ENCODE measurements around the gene IRF4. TPM values are rescaled to one million over a fixed set of nuclear protein-coding genes. Genes with fewer than 3 reads are reported as not detected.

Gene IRF4
- polyA plus RNA-seq, 4 donors, result 0.14 to 0.23 (median 0.17) TPM

- DNase-seq (ENCODE audit: low read depth in 4 of 4, low spot score in 3 of 4), result no peak
Measured at GRCh38 chr6:453152-453551, 61.6 kb downstream of the IRF4 start.

- no peak for DNase-seq (ENCODE audit: low read depth in 4 of 4, low spot score in 3 of 4)
Measured at GRCh38 chr6:454148-454991, 62.8 kb downstream of the IRF4 start.

- DNase-seq (ENCODE audit: low read depth in 4 of 4, low spot score in 3 of 4), result no peak
Measured at GRCh38 chr6:455006-455585, 63.5 kb downstream of the IRF4 start.

DNA sequence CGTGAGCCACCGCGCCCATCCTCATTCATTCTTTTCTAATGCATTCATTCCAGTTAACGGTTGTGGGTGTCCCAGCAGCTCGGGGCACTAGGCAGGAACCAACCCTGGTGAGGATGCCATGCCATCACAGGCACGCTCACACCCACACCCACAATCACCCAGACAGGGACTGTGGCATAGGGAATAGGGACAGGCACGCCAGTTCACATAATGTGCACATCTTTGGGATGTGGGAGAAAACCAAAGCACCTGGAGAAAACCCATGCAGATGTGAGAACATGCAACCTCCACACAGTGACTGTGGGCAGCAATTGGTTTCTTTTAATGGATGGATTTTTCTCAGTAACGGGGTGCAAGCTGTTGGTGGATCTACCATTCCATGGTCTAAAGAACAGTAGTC is 64.3 kb downstream of the IRF4 start:
- DNase-seq (ENCODE audit: low read depth in 4 of 4, low spot score in 3 of 4), result no peak

DNA sequence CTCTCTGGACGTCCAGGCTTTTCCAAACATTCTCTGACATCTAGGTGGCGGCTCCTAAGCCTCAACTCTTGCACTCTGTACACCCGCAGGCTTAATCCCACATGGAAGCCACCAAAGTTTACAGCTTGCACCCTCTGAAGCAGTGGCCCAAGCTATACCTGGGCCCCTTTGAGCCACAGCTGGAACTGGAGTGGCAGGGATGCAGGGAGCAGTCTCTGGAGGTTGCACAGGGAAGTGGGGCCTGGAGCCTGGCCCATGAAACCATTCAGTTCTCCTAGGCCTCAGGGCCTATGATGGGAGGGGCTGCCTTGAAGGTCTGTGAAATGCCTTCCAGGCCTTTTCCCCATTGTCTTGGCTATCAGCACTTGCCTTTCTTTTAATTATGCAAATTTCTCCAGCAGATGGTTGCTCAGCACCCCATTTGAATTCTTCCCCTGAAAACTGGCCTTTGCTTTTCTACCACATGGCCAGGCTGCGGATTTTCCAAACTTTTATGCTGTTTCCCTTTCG is 64.9 kb downstream of the IRF4 start:
- DNase-seq (ENCODE audit: low read depth in 4 of 4, low spot score in 3 of 4), result no peak

GRCh38 chr6:456887-457286 is 65.3 kb downstream of the IRF4 start:
- DNase-seq (ENCODE audit: low read depth in 4 of 4, low spot score in 3 of 4), result no peak

Other genes with a start within 250 kb of the IRF4 start
- gene DUSP22, start 99.3 kb upstream of the IRF4 start, polyA plus RNA-seq (ENCODE audit: insufficient read length in 4 of 4), result 10 to 100 TPM; 22.2 to 24.6 (median 23.3) TPM

All from right renal pelvis (tissue), 4 donors.